ENCODE measurements around the gene IGF2BP1.

Gene IGF2BP1

GRCh38 chr17:49104511-49105074 lies 107.4 kb downstream of the IGF2BP1 start:
- DNase-seq: no peak

Data from stimulated activated CD4-positive, alpha-beta T cell treated with anti-CD3 and anti-CD28 coated beads, Interleukin-12 subunit alpha, Interleukin-12 subunit beta, amount 100 ng/mL, for 4 hours (primary cell).